Fibroblast of the aortic adventitia (primary cell): ENCODE results near the gene MECR. TPM values are rescaled to one million over a fixed set of nuclear protein-coding genes. Genes with fewer than 3 reads are reported as not detected.

ENCODE experiments used
- DNase-seq: peaks from one replicate; pipeline ENCODE4 v3.0.0-alpha.2; 2010; ENCODE audit warnings: low read depth
- H3K4me3 ChIP-seq: 2 replicates; pipeline ENCODE4 v1.5.1; 2011; ENCODE audit warnings: low read depth, mild to moderate bottlenecking, control low read depth, low read length, moderate library complexity
- total RNA-seq: library from RNA; depleted of rRNA; stranded (reverse); fragments of >200 nt; gene quantifications from 2 replicates; pipeline ENCODE4 v1.2.3, GENCODE V29; 2012; ENCODE audit warnings: low replicate concordance
- TF ChIP-seq, protein P1 (sequence below): IDR thresholded peaks from 2 replicates; pipeline ENCODE4 v1.5.1; 2011; ENCODE audit warnings: mild to moderate bottlenecking, low read length, control low read depth, inconsistent platforms; ENCODE audit not compliant: insufficient read depth

Gene MECR
- total RNA-seq, 1 donor: 23.1 TPM

DNA sequence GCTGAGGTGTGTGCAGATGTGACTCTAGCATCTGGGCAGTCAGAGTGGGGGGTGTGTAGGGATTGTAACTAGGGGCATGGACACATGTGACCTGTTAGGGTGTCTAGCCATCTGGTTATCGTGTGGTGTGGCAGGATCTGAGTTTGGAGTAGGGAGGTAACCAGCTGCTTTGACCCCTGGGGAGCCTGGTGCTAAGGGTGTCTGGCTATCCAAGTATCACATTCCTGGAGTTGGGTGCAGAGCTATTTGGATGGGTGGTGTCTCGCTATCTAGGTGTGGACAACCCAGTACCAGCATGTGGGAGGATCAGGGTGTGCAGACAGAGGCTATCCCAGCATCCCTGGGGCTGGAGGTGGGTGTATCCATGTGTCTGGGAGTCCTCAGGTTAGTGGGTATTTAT lies 10.3 kb upstream of the MECR start:
- H3K4me3 ChIP-seq: no peak overlapping the region
- TF ChIP-seq, protein P1, sequence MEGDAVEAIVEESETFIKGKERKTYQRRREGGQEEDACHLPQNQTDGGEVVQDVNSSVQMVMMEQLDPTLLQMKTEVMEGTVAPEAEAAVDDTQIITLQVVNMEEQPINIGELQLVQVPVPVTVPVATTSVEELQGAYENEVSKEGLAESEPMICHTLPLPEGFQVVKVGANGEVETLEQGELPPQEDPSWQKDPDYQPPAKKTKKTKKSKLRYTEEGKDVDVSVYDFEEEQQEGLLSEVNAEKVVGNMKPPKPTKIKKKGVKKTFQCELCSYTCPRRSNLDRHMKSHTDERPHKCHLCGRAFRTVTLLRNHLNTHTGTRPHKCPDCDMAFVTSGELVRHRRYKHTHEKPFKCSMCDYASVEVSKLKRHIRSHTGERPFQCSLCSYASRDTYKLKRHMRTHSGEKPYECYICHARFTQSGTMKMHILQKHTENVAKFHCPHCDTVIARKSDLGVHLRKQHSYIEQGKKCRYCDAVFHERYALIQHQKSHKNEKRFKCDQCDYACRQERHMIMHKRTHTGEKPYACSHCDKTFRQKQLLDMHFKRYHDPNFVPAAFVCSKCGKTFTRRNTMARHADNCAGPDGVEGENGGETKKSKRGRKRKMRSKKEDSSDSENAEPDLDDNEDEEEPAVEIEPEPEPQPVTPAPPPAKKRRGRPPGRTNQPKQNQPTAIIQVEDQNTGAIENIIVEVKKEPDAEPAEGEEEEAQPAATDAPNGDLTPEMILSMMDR: no peak
- DNase-seq: no peak

DNA sequence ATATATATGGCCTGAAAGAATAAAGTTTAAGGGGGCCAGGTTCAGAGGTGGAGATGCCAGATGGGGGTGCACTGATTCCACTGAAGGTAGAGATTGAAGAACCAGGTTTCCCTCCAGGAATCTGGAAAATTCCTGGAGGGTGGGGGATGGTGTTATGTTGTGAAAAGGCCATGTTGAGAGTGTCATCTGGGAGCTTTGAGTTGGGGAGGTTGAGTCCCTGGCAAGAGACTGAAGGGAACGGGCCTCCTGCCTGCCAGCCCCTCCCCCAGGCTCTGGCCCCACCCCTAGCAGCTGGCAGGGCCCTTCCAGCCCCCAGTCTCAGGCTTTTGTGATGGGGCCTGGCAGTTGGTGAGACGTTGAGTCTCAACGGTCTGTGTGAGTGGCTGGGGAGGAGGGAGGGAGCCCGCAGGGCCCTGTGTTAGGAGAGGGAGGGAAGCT lies 9.7 kb upstream of the MECR start:
- H3K4me3 ChIP-seq: no peak overlapping the region
- peak; percentile 31 for DNase-seq
- TF ChIP-seq, protein P1: peak; percentile 20

DNA sequence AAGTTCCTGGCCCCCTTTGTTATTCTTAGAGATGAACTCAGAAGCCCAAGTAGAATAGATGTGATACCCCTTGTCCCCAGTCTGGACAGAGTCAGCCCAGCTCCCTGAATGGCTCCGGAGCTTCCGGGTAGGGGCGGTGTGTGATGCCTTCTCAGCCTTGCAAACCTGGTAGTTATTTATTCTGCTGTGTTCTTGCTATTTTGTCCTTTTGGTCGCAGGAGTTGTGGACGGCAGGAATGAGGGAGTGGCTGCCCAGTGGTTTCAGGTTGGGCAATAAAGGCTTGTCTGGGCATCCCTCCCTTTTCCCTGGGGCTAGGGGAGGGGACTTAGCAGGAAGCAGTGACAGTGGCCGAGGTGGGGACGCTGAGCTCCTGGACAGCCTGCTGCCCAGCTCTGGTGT lies 8.4 kb upstream of the MECR start:
- TF ChIP-seq, protein P1: no peak
- DNase-seq: no peak
- H3K4me3 ChIP-seq: no peak overlapping the region

DNA sequence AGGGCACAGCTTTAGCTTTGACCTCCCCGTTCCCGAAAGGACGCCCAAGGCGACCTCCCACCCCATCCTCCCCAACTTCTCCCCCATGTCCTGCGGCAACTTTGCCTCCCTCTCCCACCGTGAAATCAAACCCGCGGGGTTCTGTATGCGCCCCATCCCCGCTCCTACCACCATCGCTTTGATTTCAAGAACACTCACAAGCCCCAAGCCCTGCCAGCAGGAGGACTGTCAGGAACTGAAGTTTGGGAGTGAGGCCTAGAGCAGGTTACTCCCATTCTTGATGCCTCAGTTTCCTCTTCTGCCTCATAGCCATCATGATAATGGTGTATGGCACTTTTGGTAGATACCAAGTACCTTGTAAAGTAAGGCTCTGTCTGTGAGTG lies 7.9 kb upstream of the MECR start:
- DNase-seq: no peak
- no peak overlapping the region for H3K4me3 ChIP-seq
- TF ChIP-seq, protein P1: no peak

DNA sequence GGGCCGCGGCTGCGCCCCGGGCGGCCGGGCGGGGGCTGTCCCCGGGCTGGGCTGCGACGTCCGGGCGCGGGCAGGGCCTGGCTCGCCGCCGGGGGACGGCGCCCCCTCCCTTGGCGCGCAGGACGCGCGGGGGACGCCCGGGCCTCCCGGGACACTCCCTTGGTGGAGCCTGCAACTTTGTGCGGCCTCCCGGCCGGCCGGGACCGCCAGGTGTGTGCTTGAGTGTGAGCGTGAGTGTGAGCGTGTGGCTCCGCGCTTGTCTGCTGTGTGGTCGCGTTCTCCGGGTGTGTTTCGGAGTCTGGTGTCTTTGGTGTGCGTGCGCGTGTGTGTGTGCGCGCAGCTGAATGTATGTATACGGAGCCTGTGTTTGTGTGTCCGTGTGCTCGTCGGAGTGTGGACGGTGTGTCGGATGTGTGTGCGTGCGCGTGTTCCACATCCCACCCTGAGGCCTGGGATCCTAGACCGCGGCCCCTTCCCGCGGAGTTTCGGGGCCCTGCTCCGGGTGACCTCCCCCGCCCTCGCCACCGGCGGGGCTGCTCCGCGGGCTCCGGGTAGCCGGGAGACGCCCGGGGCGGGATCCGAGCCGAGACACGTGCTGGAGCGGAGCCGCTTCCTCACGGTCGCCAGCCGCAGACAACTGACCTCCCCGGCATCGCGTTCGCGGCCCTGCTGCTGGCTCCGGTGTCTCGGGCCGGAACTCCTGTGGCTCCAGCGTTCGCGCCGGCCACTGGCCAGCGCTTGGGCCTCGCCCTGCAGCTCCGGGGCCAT lies 7.3 kb upstream of the MECR start:
- DNase-seq: peak; percentile 12
- H3K4me3 ChIP-seq: peak overlapping the region; percentile 61
- TF ChIP-seq, protein P1: no peak

DNA sequence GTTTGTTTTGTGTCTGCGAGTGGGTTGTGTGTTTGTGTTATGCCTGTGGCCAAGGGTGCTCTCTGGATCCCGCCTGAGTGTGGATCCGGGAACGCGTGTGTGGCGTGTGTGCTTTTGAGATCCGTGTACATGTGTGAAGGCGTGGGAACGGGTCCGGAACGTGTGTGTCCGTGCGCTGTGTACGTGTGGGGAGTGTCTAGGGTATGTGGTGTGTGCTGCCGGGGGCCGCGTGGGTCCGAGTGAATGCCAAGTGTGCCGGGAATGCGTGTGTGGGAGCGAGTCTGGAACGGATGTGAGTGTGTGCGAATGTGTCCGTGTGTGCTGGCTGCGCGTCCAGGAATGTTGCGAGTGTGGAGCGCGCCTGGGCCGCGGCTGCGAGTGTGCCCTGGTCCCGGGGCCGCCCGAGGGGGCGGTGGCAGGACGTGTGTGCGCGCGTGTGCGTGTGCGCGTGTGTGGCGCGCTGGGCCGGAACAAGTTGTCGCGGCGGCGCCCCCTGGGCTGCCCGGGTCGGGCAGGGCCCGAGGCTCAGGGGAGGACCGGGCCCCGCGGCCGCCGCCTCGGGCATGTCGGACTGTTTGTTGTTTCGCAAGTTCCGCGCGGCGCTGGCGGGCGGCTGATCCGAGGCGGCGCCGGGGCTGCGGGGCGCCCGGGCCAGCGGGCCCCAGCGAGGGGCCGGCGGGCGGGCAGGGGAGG lies 6.5 kb upstream of the MECR start:
- DNase-seq: peak; percentile 48
- peak overlapping the region; percentile 75 for H3K4me3 ChIP-seq
- TF ChIP-seq, protein P1: no peak
